Natural killer cell (primary cell): ENCODE results near the gene VOPP1. TPM values are rescaled to one million over a fixed set of nuclear protein-coding genes. Genes with fewer than 3 reads are reported as not detected.

ENCODE experiments used
- ATAC-seq, 3 donors: fragments of 150-1000 bp in 2 of 3; fragments of 200-7000 bp in 1 of 3; cut with Tn5 transposase; 1 replicate in 1 of 3; 2 replicates in 2 of 3; pipeline ENCODE4 v1.10.0; 2021; ENCODE audit warnings: mild to moderate bottlenecking in 2 of 3, moderate library complexity in 2 of 3
- DNase-seq, 2 donors: peaks; one replicate each; pipeline versions ENCODE4 v3.0.0 to v3.0.0-alpha.2; 2013 to 2021; ENCODE audit warnings: mixed read lengths in 1 of 2
- H3K27ac ChIP-seq: one replicate; pipeline ENCODE4 v1.5.1; 2013; ENCODE audit warnings: mild to moderate bottlenecking, low read length
- H3K27me3 ChIP-seq: one replicate; pipeline ENCODE4 v1.6.1; 2013; ENCODE audit warnings: low read length; ENCODE audit not compliant: control insufficient read depth, insufficient read depth
- H3K36me3 ChIP-seq: one replicate; pipeline ENCODE4 v1.6.1; 2013; ENCODE audit warnings: low read length; ENCODE audit not compliant: control insufficient read depth, insufficient read depth
- H3K4me1 ChIP-seq: one replicate; pipeline ENCODE4 v1.6.1; 2013; ENCODE audit warnings: low read length; ENCODE audit not compliant: control insufficient read depth, insufficient read depth
- H3K4me3 ChIP-seq: one replicate; pipeline ENCODE4 v1.5.1; 2013; ENCODE audit warnings: low read length
- H3K9me3 ChIP-seq: one replicate; pipeline ENCODE4 v1.6.1; 2013; ENCODE audit warnings: low read length; ENCODE audit not compliant: control insufficient read depth, insufficient read depth
- H3K27ac Mint-ChIP-seq, 2 donors: one replicate each; pipeline ENCODE4 v1.8.0; 2022; ENCODE audit warnings: mild to moderate bottlenecking in 2 of 2, mixed read lengths in 2 of 2, moderate library complexity in 1 of 2
- H3K27me3 Mint-ChIP-seq, 2 donors: one replicate each; pipeline ENCODE4 v1.8.0; 2022; ENCODE audit warnings: low read depth in 2 of 2, mixed read lengths in 2 of 2
- H3K36me3 Mint-ChIP-seq: one replicate; pipeline ENCODE4 v1.8.0; 2022; ENCODE audit warnings: mixed read lengths
- H3K4me1 Mint-ChIP-seq, 2 donors: one replicate each; pipeline ENCODE4 v1.8.0; 2022; ENCODE audit warnings: mixed read lengths in 2 of 2
- H3K4me3 Mint-ChIP-seq: one replicate; pipeline ENCODE4 v1.8.0; 2022; ENCODE audit warnings: mild to moderate bottlenecking, moderate library complexity, mixed read lengths
- H3K9me3 Mint-ChIP-seq, 2 donors: one replicate each; pipeline ENCODE4 v1.8.0; 2022; ENCODE audit warnings: mixed read lengths in 2 of 2
- CTCF ChIP-seq: fragments of 200-600 bp; IDR thresholded peaks from one replicate; pipeline ENCODE4 v1.8.0; 2022; ENCODE audit warnings: antibody characterized with exemption
- WGBS: methylation state at CpG from one replicate; pipeline ENCODE4 v1.1.7; 2013; ENCODE audit warnings: missing lambda C conversion rate; ENCODE audit not compliant: insufficient coverage; 5-methylcytosine and 5-hydroxymethylcytosine counted together
- intact Hi-C: fragments of 100-400 bp; cut with micrococcal nuclease; formaldehyde crosslinking; loops from one replicate; pipeline ENCODE4 v1.14.2; 2022
- total RNA-seq, 4 donors: library from RNA; stranded (reverse); fragments of 120-200 nt in 1 of 4; gene quantifications; one replicate each; pipeline versions ENCODE4 v1.2.3 to v1.2.4, GENCODE V29; 2013 to 2022

The VOPP1 gene
- total RNA-seq, 3 donors from 2014 or later (not counting 1 experiment from before 2014, with no cell fraction given), result 79.3 to 115 (median 110) TPM

GRCh38 chr7:55515569-55516279 lies 56.6 kb downstream of the VOPP1 start:
- Mint-ChIP-seq H3K27ac (peak overlapping the region; percentile 6 to 37), H3K4me3 (peak overlapping the region; percentile 25), H3K9me3 (no peaks in the 10 kb centered on the region), H3K27me3 (no peaks in the 10 kb centered on the region), H3K4me1 (peaks cover 46 to 54% of the 10 kb centered on the region in 2 donors), H3K36me3 (peaks cover 11% of the 10 kb centered on the region)
- Histone ChIP-seq H3K9me3 (no peaks in the 10 kb centered on the region), H3K4me3 (no peak overlapping the region), H3K27me3 (no peaks in the 10 kb centered on the region), H3K27ac (no peak overlapping the region), H3K4me1 (peaks cover 19% of the 10 kb centered on the region), H3K36me3 (peaks cover 50% of the 10 kb centered on the region)
- ATAC-seq, result no peak
- TF ChIP-seq CTCF, result no peak
- DNase-seq, result no peak
- intact Hi-C loops, result no loop called here
- 64% methylated on average over 13 of the region's 13 CpGs for WGBS

- H3K36me3 ChIP-seq, result peaks cover 47% of the 10 kb centered on the region
- no peaks in the 10 kb centered on the region for H3K27me3 ChIP-seq
- 90% methylated on average over 5 of the region's 6 CpGs for WGBS
- H3K27me3 Mint-ChIP-seq, result no peaks in the 10 kb centered on the region
- peaks cover 11% of the 10 kb centered on the region for H3K36me3 Mint-ChIP-seq
- no peaks in the 10 kb centered on the region for H3K9me3 ChIP-seq
- H3K4me3 Mint-ChIP-seq, result no peak overlapping the region
- peak in 1 of 3 donors; percentile 31 for ATAC-seq
- intact Hi-C loops, result no loop called here
- DNase-seq, result no peak
- peaks cover 51 to 53% of the 10 kb centered on the region in 2 donors for H3K4me1 Mint-ChIP-seq
- H3K4me1 ChIP-seq, result peaks cover 19% of the 10 kb centered on the region
- H3K4me3 ChIP-seq, result no peak overlapping the region
- TF ChIP-seq CTCF, result no peak
- no peaks in the 10 kb centered on the region for H3K9me3 Mint-ChIP-seq
- H3K27ac Mint-ChIP-seq, result peak overlapping the region in 1 of 2 donors; percentile 58
- H3K27ac ChIP-seq, result no peak overlapping the region
Observed at GRCh38 chr7:55514546-55515265, 57.6 kb downstream of the VOPP1 start.

GRCh38 chr7:55513868-55514267 lies 58.4 kb downstream of the VOPP1 start:
- Histone ChIP-seq H3K9me3 (no peaks in the 10 kb centered on the region), H3K36me3 (peaks cover 42% of the 10 kb centered on the region), H3K27me3 (no peaks in the 10 kb centered on the region), H3K4me3 (no peak overlapping the region), H3K4me1 (peaks cover 19% of the 10 kb centered on the region), H3K27ac (no peak overlapping the region)
- DNase-seq (no peak), ATAC-seq (no peak)
- no peaks in the 10 kb centered on the region for H3K27me3 Mint-ChIP-seq
- H3K36me3 Mint-ChIP-seq, result peaks cover 11% of the 10 kb centered on the region
- H3K4me3 Mint-ChIP-seq, result no peak overlapping the region
- 90% methylated on average over 5 of the region's 5 CpGs for WGBS
- H3K4me1 Mint-ChIP-seq, result peaks cover 59% of the 10 kb centered on the region in 2 donors
- intact Hi-C loops, result no loop called here
- TF ChIP-seq CTCF, result no peak
- peak overlapping the region in 1 of 2 donors; percentile 20 for H3K27ac Mint-ChIP-seq
- no peaks in the 10 kb centered on the region for H3K9me3 Mint-ChIP-seq
